ENCODE data around the gene LOC101059915.
A peak's percentile ranks its signal among the peaks of the same experiment; 100 is the strongest.

Gene LOC101059915

GRCh38 chrX:71667328-71668247 is at the start of gene LOC101059915:
TSS of gene LOC101059915 (plus strand) at chrX:71667546.
- Histone ChIP-seq H3K9me3 (ENCODE audit: control insufficient read depth, low read length) (no peaks in the 10 kb centered on the region), H3K4me3 (ENCODE audit: low read length) (no peak within 1 kb of the TSS), H3K4me1 (ENCODE audit: control insufficient read depth, insufficient read depth, low read length) (no peaks in the 10 kb centered on the region), H3K9ac (ENCODE audit: low read length) (no peak within 1 kb of the TSS), H3K36me3 (ENCODE audit: control insufficient read depth, insufficient read depth, low read length) (no peaks in the 10 kb centered on the region), H3K27me3 (ENCODE audit: control insufficient read depth, insufficient read depth, low read length) (no peaks in the 10 kb centered on the region)

DNA sequence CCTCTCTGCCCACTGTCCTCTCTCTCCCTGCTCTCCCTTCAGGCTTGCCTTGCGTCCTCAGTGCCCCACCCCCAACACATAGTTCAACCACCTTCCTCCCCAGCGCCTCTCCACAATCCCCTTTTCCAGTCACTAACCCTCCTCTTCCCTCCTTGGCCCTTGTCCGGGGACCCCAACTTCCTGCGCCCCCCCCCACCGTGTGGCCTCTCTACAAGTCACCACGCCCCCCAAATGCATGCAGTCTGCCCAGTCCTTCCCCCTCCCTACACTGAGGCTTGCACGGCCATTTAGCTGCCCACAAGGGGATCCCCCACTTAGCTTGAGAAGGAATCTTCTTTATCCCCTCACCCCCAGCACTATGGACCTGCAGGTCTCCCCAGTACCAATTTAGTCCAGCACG is 49.6 kb upstream of the LOC101059915 start:
- Histone ChIP-seq H3K4me1 (ENCODE audit: control insufficient read depth, insufficient read depth, low read length) (peaks cover 24% of the 10 kb centered on the region), H3K36me3 (ENCODE audit: control insufficient read depth, insufficient read depth, low read length) (no peaks in the 10 kb centered on the region), H3K27me3 (ENCODE audit: control insufficient read depth, insufficient read depth, low read length) (no peaks in the 10 kb centered on the region), H3K9me3 (ENCODE audit: control insufficient read depth, low read length) (no peaks in the 10 kb centered on the region), H3K4me3 (ENCODE audit: low read length) (no peak overlapping the region), H3K9ac (ENCODE audit: low read length) (no peak overlapping the region)

DNA sequence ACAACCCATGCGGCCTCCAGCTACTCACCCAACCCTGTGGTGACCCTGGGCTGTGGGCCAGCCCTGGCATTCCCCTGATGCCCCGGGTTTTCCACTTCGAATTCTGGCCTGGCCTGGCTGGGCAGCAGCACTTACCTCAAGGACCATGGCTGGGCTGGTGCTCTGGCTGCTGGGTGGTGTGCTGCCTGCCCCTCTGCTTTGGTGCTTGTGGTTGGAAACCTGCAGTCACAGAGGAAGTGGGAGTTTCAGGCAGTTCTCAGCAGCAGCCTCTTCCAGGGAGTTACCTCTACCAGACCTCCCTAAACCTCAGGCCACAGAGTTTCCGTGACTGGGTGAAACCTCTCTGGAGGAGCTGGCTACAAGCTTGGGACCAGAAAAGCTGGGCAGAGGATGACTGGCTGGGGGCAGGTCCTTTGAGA is 49.0 kb upstream of the LOC101059915 start, which contains the start of gene CXCR3:
CXCR3 (minus strand) TSS at position 209 of the 419 bp plus-strand sequence; CDS start at position 147, 62 bp downstream.
- Histone ChIP-seq H3K9ac (ENCODE audit: low read length) (no peak within 1 kb of the TSS), H3K36me3 (ENCODE audit: control insufficient read depth, insufficient read depth, low read length) (no peaks in the 10 kb centered on the region), H3K4me1 (ENCODE audit: control insufficient read depth, insufficient read depth, low read length) (peaks cover 30% of the 10 kb centered on the region), H3K9me3 (ENCODE audit: control insufficient read depth, low read length) (no peaks in the 10 kb centered on the region), H3K4me3 (ENCODE audit: low read length) (no peak within 1 kb of the TSS), H3K27me3 (ENCODE audit: control insufficient read depth, insufficient read depth, low read length) (no peaks in the 10 kb centered on the region)

DNA sequence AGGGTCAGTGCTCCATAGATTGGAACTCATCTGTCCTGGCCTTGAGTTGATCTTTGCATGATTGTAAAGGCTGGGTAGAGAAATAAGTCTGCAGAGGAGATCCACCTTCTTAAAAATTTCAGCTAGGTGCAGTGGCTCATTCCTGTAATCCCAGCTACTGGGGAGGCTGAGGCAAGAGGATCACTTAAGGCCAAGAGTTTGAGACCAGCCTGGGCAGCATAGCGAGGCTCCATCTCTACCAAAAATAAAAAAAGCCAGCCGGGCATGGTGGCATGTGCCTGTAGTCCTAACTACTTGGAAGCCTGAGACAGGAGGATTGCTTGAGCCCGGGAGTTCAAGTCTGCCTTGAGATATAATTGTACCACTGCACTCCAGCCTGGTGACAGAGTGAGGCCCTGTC is 48.6 kb upstream of the LOC101059915 start:
- H3K9me3 ChIP-seq (ENCODE audit: control insufficient read depth, low read length) = no peaks in the 10 kb centered on the region
- H3K4me1 ChIP-seq (ENCODE audit: control insufficient read depth, insufficient read depth, low read length) = peaks cover 35% of the 10 kb centered on the region
- no peak overlapping the region for H3K9ac ChIP-seq (ENCODE audit: low read length)
- H3K4me3 ChIP-seq (ENCODE audit: low read length) = no peak overlapping the region
- no peaks in the 10 kb centered on the region for H3K27me3 ChIP-seq (ENCODE audit: control insufficient read depth, insufficient read depth, low read length)
- H3K36me3 ChIP-seq (ENCODE audit: control insufficient read depth, insufficient read depth, low read length) = no peaks in the 10 kb centered on the region

DNA sequence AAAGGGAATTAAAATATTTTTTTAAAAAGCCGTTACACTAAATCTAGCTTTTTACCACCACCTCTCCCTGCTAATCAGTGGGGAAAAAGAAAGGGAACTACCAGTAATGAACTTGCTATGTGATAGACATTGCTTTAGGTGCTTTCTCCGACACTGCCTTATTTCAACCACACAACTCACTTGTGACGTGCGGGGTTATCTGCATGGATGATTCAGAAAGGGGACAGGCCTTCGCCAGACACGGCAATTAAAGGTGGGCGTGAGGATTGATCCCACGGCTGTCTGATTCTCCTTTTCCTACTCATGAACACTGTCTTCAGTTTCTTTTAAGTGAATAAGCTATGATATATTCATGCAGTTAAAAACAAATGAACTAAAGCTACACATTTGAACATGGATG is 48.2 kb upstream of the LOC101059915 start:
- no peaks in the 10 kb centered on the region for H3K36me3 ChIP-seq (ENCODE audit: control insufficient read depth, insufficient read depth, low read length)
- H3K9ac ChIP-seq (ENCODE audit: low read length) = no peak overlapping the region
- no peak overlapping the region for H3K4me3 ChIP-seq (ENCODE audit: low read length)
- H3K27me3 ChIP-seq (ENCODE audit: control insufficient read depth, insufficient read depth, low read length) = no peaks in the 10 kb centered on the region
- peaks cover 38% of the 10 kb centered on the region for H3K4me1 ChIP-seq (ENCODE audit: control insufficient read depth, insufficient read depth, low read length)
- H3K9me3 ChIP-seq (ENCODE audit: control insufficient read depth, low read length) = no peaks in the 10 kb centered on the region

DNA sequence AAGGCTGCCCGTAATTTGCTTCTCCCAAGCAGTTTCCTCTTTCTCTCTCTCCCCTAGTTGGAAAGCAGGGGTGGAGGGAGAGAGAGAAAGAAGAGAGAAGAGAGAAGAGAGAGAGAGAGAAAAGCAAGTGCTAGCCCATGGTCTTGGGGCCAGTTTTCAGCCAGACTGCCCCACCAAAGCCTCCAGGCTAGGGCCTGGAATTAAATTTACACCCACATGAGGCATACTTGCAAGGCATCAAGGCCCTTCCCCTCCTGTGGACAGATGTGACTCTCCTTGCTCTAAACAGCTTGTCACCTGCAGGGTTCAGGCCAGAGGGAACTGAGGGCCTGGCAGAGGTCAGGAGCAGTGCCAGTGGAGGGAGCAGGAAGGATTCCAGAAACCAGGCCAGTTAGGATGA is 47.4 kb upstream of the LOC101059915 start:
- Histone ChIP-seq H3K4me3 (ENCODE audit: low read length) (no peak overlapping the region), H3K9ac (ENCODE audit: low read length) (no peak overlapping the region), H3K27me3 (ENCODE audit: control insufficient read depth, insufficient read depth, low read length) (no peaks in the 10 kb centered on the region), H3K4me1 (ENCODE audit: control insufficient read depth, insufficient read depth, low read length) (peaks cover 38% of the 10 kb centered on the region), H3K9me3 (ENCODE audit: control insufficient read depth, low read length) (no peaks in the 10 kb centered on the region), H3K36me3 (ENCODE audit: control insufficient read depth, insufficient read depth, low read length) (no peaks in the 10 kb centered on the region)

GRCh38 chrX:71621603-71622002 is 45.7 kb upstream of the LOC101059915 start:
- Histone ChIP-seq H3K9me3 (ENCODE audit: control insufficient read depth, low read length) (no peaks in the 10 kb centered on the region), H3K9ac (ENCODE audit: low read length) (peak overlapping the region; percentile 8), H3K4me3 (ENCODE audit: low read length) (no peak overlapping the region), H3K4me1 (ENCODE audit: control insufficient read depth, insufficient read depth, low read length) (peaks cover 46% of the 10 kb centered on the region), H3K27me3 (ENCODE audit: control insufficient read depth, insufficient read depth, low read length) (no peaks in the 10 kb centered on the region), H3K36me3 (ENCODE audit: control insufficient read depth, insufficient read depth, low read length) (no peaks in the 10 kb centered on the region)

DNA sequence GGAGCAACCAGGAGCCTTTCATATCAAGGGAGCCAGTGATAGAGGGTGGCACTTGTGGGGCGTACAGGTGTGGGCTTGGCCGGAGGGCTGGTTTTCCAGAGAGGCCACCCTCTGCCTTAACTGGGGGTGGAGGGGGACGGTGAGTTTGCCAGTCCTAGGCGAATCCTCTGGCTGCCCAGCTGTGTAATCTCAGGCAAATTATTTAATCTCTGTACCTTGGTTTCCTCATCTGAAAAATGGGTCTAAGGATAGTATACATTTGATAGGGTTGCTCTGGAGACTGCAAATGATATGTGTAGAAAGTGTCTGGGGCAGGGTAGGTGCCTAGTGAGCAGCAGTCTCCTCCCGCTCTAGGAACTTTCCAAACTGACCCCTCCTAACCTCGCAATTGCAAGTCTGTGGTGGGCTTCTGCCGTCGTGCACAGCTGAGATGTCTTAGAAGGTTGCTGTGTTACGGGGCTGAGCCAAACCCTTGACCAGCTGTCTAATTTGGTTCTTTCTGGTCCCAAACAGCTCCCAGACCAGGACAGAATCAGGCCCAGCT is 45.2 kb upstream of the LOC101059915 start:
- peaks cover 47% of the 10 kb centered on the region for H3K4me1 ChIP-seq (ENCODE audit: control insufficient read depth, insufficient read depth, low read length)
- H3K9ac ChIP-seq (ENCODE audit: low read length) = peak overlapping the region; percentile 8
- H3K9me3 ChIP-seq (ENCODE audit: control insufficient read depth, low read length) = no peaks in the 10 kb centered on the region
- H3K36me3 ChIP-seq (ENCODE audit: control insufficient read depth, insufficient read depth, low read length) = no peaks in the 10 kb centered on the region
- H3K4me3 ChIP-seq (ENCODE audit: low read length) = no peak overlapping the region
- no peaks in the 10 kb centered on the region for H3K27me3 ChIP-seq (ENCODE audit: control insufficient read depth, insufficient read depth, low read length)

DNA sequence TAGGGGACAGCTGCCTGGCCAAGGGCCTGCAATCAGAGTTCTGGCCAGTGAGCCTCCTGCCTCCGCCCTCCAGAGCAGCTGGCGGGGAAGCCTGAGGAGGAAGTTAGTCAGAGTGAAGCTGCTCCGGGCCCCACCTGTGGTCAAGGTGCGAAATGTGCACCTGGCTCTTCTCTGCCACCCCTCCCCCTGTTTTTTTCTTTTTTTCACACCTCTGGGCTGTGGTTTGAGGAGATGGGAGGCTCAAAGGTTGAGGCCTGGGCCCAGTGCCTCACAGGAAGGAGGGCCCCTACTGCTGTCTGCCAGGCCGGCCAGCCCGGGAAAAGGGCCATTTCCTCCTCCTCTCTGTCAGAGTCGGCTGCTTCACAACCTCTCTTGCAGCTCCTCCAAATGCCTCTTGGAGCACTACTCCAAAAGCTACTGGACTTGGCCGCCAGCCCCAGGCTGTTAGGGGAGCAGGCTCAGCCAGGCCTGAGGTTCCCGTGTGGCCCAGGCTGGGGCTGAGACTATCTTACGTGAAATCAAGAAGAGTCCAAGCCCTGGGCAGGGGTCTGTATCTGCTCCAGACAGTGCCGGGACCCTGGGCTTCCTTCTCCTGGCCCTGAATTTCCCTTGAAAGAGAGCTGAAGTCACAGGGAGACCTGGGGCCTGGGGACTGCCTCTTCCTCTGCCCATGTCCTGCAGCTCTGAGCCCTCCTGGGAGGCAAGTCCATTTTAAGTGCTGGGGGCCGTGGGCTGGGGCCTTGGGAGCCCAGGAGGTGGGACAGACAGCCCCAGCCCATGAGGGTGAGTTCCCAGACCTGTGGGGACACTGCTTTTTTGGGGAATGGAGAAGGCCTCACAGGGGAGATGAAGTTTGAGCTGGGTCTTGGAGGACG is 44.5 kb upstream of the LOC101059915 start:
- Histone ChIP-seq H3K9me3 (ENCODE audit: control insufficient read depth, low read length) (no peaks in the 10 kb centered on the region), H3K27me3 (ENCODE audit: control insufficient read depth, insufficient read depth, low read length) (no peaks in the 10 kb centered on the region), H3K9ac (ENCODE audit: low read length) (peak overlapping the region; percentile 68), H3K4me1 (ENCODE audit: control insufficient read depth, insufficient read depth, low read length) (peaks cover 42% of the 10 kb centered on the region), H3K36me3 (ENCODE audit: control insufficient read depth, insufficient read depth, low read length) (no peaks in the 10 kb centered on the region), H3K4me3 (ENCODE audit: low read length) (no peak overlapping the region)

- H3K36me3 ChIP-seq (ENCODE audit: control insufficient read depth, insufficient read depth, low read length) = no peaks in the 10 kb centered on the region
- no peaks in the 10 kb centered on the region for H3K27me3 ChIP-seq (ENCODE audit: control insufficient read depth, insufficient read depth, low read length)
- H3K9ac ChIP-seq (ENCODE audit: low read length) = no peak overlapping the region
- peaks cover 40% of the 10 kb centered on the region for H3K4me1 ChIP-seq (ENCODE audit: control insufficient read depth, insufficient read depth, low read length)
- H3K9me3 ChIP-seq (ENCODE audit: control insufficient read depth, low read length) = no peaks in the 10 kb centered on the region
- H3K4me3 ChIP-seq (ENCODE audit: low read length) = no peak overlapping the region
These were observed 43.6 kb upstream of the LOC101059915 start for GRCh38 chrX:71623714-71624113.

- no peaks in the 10 kb centered on the region for H3K36me3 ChIP-seq (ENCODE audit: control insufficient read depth, insufficient read depth, low read length)
- H3K27me3 ChIP-seq (ENCODE audit: control insufficient read depth, insufficient read depth, low read length) = no peaks in the 10 kb centered on the region
- peaks cover 40% of the 10 kb centered on the region for H3K4me1 ChIP-seq (ENCODE audit: control insufficient read depth, insufficient read depth, low read length)
- H3K9me3 ChIP-seq (ENCODE audit: control insufficient read depth, low read length) = no peaks in the 10 kb centered on the region
- no peak overlapping the region for H3K9ac ChIP-seq (ENCODE audit: low read length)
- H3K4me3 ChIP-seq (ENCODE audit: low read length) = no peak overlapping the region
These were observed 41.9 kb upstream of the LOC101059915 start for GRCh38 chrX:71625471-71625870.

- H3K36me3 ChIP-seq (ENCODE audit: control insufficient read depth, insufficient read depth, low read length) = no peaks in the 10 kb centered on the region
- peaks cover 39% of the 10 kb centered on the region for H3K4me1 ChIP-seq (ENCODE audit: control insufficient read depth, insufficient read depth, low read length)
- no peak overlapping the region for H3K9ac ChIP-seq (ENCODE audit: low read length)
- H3K4me3 ChIP-seq (ENCODE audit: low read length) = no peak overlapping the region
- no peaks in the 10 kb centered on the region for H3K9me3 ChIP-seq (ENCODE audit: control insufficient read depth, low read length)
- no peaks in the 10 kb centered on the region for H3K27me3 ChIP-seq (ENCODE audit: control insufficient read depth, insufficient read depth, low read length)
These were observed 40.8 kb upstream of the LOC101059915 start for GRCh38 chrX:71626576-71626975.

Measured in mucosa of stomach (tissue), 1 donor.